Karpas-422 (cell line): Measurements from ENCODE around the gene SRPX. TPM values are rescaled to one million over a fixed set of nuclear protein-coding genes. Genes with fewer than 3 reads are reported as not detected.

ENCODE experiments used
- DNase-seq: peaks from one replicate; pipeline ENCODE4 v3.0.0-alpha.2; 2015
- H2AFZ ChIP-seq: fragments of 200-600 bp; sonication (generic); 2 replicates; pipeline ENCODE4 v1.6.1; 2014; ENCODE audit warnings: antibody characterized with exemption, low read length, mixed read lengths
- H3K27ac ChIP-seq: fragments of 200-600 bp; sonication (generic); 2 replicates; pipeline ENCODE4 v1.5.1; 2014; ENCODE audit warnings: mild to moderate bottlenecking, low read length, moderate library complexity
- H3K27me3 ChIP-seq: fragments of 200-600 bp; sonication (generic); 2 replicates; pipeline ENCODE4 v1.6.1; 2014; ENCODE audit warnings: low read length, mixed read lengths
- H3K36me3 ChIP-seq: fragments of 200-600 bp; sonication (generic); 2 replicates; pipeline ENCODE4 v1.6.1; 2014; ENCODE audit warnings: low read length, mixed read lengths; ENCODE audit not compliant: insufficient read depth
- H3K4me1 ChIP-seq: fragments of 200-600 bp; sonication (generic); 2 replicates; pipeline ENCODE4 v1.6.1; 2014; ENCODE audit warnings: mild to moderate bottlenecking, low read length, mixed read lengths
- H3K4me2 ChIP-seq: fragments of 200-600 bp; sonication (generic); 2 replicates; pipeline ENCODE4 v1.6.1; 2014; ENCODE audit warnings: low read length, low read depth, mild to moderate bottlenecking; ENCODE audit not compliant: poor library complexity, severe bottlenecking
- H3K4me3 ChIP-seq: fragments of 200-600 bp; sonication (generic); 2 replicates; pipeline ENCODE4 v1.5.1; 2014; ENCODE audit warnings: mild to moderate bottlenecking, antibody characterized with exemption, low read length, mixed read lengths
- H3K79me2 ChIP-seq: fragments of 200-600 bp; sonication (generic); 2 replicates; pipeline ENCODE4 v1.6.1; 2014; ENCODE audit warnings: mild to moderate bottlenecking, low read length, mixed read lengths
- H3K9ac ChIP-seq: fragments of 200-600 bp; sonication (generic); 2 replicates; pipeline ENCODE4 v1.6.0; 2014; ENCODE audit warnings: low read length
- H3K9me2 ChIP-seq: fragments of 200-600 bp; sonication (generic), shearing (Covaris generic); replicated peaks from 2 replicates; pipeline ENCODE4 v1.6.0; 2014; ENCODE audit warnings: mild to moderate bottlenecking, low read length, moderate library complexity; ENCODE audit not compliant: insufficient read depth
- H3K9me3 ChIP-seq: fragments of 300-700, 200-600 bp; sonication (generic); 2 replicates; pipeline ENCODE4 v1.6.1; 2014; ENCODE audit warnings: low read length, mixed read lengths
- H4K20me1 ChIP-seq: fragments of 200-600 bp; sonication (generic); 2 replicates; pipeline ENCODE4 v1.6.1; 2014; ENCODE audit warnings: mild to moderate bottlenecking, antibody characterized with exemption, low read length, low read depth; ENCODE audit not compliant: insufficient read depth
- total RNA-seq: library from RNA; depleted of rRNA; stranded (reverse); fragments of >200 nt; shearing (Covaris generic); gene quantifications from 2 replicates; pipeline ENCODE4 v1.2.3, GENCODE V29; 2014; ENCODE audit warnings: low replicate concordance

The SRPX gene
- total RNA-seq, 1 experiment from 2014 or later: not detected

DNA sequence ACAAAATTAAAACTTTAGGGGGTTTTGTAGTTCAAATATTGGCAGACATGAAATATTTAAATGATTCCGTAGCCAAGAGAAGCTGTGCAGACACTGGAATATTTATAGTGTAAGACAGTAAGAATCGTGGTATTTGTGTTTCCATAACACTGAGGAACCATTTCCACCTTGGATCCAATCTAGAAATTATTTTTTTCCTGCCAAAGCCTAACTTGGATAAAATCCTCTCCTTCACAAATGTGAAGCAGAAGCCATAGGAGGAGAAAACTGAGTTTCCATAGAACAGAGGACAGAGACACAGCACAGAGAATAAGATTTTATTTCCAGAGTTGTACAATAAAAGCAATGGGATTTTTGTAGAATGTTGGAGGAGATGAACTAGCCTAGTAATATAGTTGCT lies 19.9 kb upstream of the SRPX start:
- H3K9me2 ChIP-seq: no peaks in the 10 kb centered on the region
- H3K9ac ChIP-seq: no peak overlapping the region
- no peaks in the 10 kb centered on the region for H3K79me2 ChIP-seq
- no peaks in the 10 kb centered on the region for H3K27me3 ChIP-seq
- H3K36me3 ChIP-seq: no peaks in the 10 kb centered on the region
- no peaks in the 10 kb centered on the region for H4K20me1 ChIP-seq
- H3K9me3 ChIP-seq: no peaks in the 10 kb centered on the region
- no peak overlapping the region for H3K4me3 ChIP-seq
- no peak overlapping the region for H3K4me2 ChIP-seq
- no peak overlapping the region for H3K27ac ChIP-seq
- no peak overlapping the region for H2AFZ ChIP-seq
- no peaks in the 10 kb centered on the region for H3K4me1 ChIP-seq
- no peak for DNase-seq

DNA sequence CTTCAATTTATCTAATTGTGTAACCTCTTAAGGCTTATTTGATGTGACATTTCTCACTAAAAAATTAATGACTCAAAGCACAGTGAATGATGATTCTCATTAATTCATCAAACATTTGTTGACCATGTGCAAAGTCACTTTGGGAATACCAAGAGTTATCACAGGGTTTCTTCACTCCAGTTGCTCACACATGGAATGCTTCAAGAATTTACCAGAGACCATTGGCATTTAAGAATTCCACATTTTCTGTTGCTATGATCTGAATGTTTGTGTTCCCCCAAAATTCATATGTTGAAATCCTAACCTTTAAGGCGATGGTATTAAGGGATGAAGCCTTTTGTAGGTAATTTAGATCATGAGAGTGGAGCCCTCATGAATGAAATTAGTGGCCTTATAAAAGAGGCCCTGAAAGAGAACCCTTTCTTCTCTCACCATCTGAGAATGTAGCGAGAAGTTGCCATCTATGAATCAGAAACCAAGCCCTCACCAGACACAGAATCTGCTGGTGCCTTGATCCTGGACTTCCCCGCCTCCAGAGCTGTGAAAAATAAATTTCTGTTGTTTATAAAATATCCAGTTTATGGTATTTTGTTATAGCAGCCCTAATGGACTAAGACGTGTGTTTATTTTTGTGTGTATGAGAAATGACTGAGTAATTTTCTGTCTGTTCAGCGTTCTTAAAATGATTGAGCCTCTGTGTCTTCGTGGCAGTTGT lies 16.4 kb upstream of the SRPX start:
- no peak overlapping the region for H3K4me3 ChIP-seq
- DNase-seq: no peak
- no peak overlapping the region for H3K4me2 ChIP-seq

DNA sequence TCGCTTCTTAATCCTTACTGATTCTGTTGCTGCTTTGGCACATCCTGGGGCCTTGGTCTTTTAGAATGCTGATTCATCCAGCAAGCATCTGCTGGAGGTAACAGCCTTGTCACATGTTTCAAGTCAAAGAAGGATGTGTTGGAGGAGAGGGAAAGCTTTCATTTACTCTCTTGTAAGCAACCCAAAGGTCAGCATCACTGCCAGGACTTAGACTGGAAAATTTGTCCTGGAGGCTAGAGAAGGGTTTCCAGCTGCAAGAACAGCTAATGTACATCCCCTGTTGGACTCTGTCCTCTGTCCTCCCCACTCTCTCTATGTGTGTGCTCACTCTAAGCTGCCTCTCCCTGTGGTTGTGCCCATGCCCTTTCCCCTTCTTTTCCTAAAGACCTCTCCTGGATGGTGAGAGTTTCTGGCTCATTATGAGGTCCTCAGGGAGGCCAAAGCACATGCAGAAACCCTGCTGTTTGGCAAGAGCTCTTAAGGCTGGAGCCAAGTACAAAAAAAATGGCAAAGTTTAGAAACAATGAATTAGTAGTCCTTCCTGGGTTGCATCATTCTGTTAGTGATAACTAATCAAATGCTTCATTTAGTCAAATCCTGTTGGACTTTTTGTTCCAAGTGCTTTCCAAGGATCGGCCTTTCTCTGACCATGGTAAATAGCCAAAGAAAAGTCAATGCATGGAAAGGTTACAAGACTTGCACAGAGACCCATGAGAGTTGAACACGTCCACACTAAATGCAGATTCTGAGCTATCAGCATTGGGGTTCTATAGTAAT lies 13.4 kb upstream of the SRPX start:
- Histone ChIP-seq H3K79me2 (no peaks in the 10 kb centered on the region), H3K9ac (no peak overlapping the region), H3K27me3 (no peaks in the 10 kb centered on the region), H3K27ac (no peak overlapping the region), H3K9me2 (no peaks in the 10 kb centered on the region), H3K4me2 (no peak overlapping the region), H3K36me3 (no peaks in the 10 kb centered on the region), H3K9me3 (no peaks in the 10 kb centered on the region), H3K4me1 (no peaks in the 10 kb centered on the region), H2AFZ (no peak overlapping the region), H3K4me3 (no peak overlapping the region), H4K20me1 (no peaks in the 10 kb centered on the region)
- no peak for DNase-seq

More for the DNA sequence above, 16.4 kb upstream of the SRPX start:
- Histone ChIP-seq H2AFZ (no peak overlapping the region), H3K36me3 (no peaks in the 10 kb centered on the region), H3K27me3 (no peaks in the 10 kb centered on the region), H3K4me1 (no peaks in the 10 kb centered on the region), H3K9me2 (no peaks in the 10 kb centered on the region), H3K79me2 (no peaks in the 10 kb centered on the region), H3K9me3 (no peaks in the 10 kb centered on the region), H3K27ac (no peak overlapping the region), H3K9ac (no peak overlapping the region), H4K20me1 (no peaks in the 10 kb centered on the region)

DNA sequence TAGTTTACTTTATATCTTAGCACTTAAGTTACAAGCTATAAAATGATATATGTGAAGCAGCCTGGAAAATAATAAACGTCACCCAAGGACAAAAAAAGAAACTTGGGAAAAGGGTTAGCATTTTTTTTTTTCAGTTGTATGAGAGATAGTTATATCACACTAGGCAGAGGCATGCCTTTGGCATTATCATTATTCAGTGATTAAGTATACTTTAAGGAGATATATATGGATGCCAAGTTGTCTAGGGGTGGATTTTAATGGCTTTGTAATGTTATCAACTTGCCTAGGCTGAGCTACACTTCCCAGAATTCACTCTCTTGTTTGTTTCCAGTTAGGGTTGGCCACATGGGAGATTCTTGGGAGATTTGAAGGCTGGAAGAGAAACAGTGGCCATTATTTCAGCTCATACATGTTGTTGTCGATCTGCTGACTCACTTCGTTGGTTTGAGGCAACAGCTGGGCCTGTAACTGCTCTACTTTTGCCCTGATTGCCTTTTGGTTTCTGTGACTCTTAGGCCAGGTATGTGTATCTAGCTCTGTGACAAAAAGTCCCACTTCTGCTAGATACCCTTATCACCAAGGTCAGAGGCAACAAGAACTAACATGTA lies 11.5 kb upstream of the SRPX start:
- no peak overlapping the region for H3K4me2 ChIP-seq
- no peak overlapping the region for H3K4me3 ChIP-seq
- no peaks in the 10 kb centered on the region for H3K9me3 ChIP-seq
- no peak overlapping the region for H2AFZ ChIP-seq
- no peaks in the 10 kb centered on the region for H3K27me3 ChIP-seq
- no peaks in the 10 kb centered on the region for H3K36me3 ChIP-seq
- H3K79me2 ChIP-seq: no peaks in the 10 kb centered on the region
- no peak overlapping the region for H3K27ac ChIP-seq
- H4K20me1 ChIP-seq: no peaks in the 10 kb centered on the region
- no peaks in the 10 kb centered on the region for H3K9me2 ChIP-seq
- H3K9ac ChIP-seq: no peak overlapping the region
- no peak for DNase-seq
- H3K4me1 ChIP-seq: no peaks in the 10 kb centered on the region

DNA sequence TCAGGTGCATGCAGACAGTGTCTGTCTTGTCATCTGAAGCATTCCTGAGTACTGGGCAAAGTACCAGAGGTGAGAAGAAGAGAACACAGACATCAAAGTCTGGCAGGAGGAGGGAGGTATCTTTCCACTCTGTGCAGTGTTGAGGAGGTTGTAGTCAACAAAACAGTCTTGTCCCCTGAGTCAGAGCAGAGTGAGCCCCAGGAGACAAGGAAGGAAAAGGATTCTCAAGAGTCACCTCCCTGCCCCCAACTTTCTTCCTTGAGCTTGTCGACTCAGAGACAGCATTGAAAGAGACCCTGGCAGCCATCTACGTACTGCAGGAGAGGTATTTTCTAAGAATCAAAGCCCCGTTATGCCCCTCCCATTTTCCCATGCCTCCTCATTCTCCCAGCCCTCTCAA lies 4.4 kb upstream of the SRPX start:
- H3K9me2 ChIP-seq: no peaks in the 10 kb centered on the region
- H3K36me3 ChIP-seq: no peaks in the 10 kb centered on the region
- H3K9me3 ChIP-seq: no peaks in the 10 kb centered on the region
- no peaks in the 10 kb centered on the region for H3K27me3 ChIP-seq
- no peak overlapping the region for H3K9ac ChIP-seq
- H3K4me3 ChIP-seq: no peak overlapping the region
- H3K4me2 ChIP-seq: no peak overlapping the region
- H2AFZ ChIP-seq: no peak overlapping the region
- DNase-seq: no peak
- H3K4me1 ChIP-seq: no peaks in the 10 kb centered on the region
- H3K79me2 ChIP-seq: no peaks in the 10 kb centered on the region
- H4K20me1 ChIP-seq: no peaks in the 10 kb centered on the region
- H3K27ac ChIP-seq: no peak overlapping the region

DNA sequence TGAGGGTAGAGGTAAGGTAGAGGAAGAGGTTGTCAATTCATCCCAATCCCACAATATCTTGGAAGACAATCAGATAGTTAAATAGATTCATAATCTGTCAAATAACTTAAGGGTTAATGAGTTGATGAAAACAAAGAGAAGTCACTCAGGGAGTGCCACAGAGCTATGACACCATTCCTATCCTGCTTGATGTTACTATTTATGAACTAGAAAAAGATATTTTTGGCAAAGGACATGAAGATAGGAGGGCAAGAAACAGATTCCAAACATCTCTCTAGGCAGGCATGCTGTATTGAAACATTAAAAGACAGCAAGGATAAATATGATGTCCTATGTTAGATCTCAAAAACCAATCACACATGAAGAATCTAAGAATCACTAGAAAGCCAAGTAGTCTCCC lies 3.5 kb upstream of the SRPX start:
- no peak overlapping the region for H3K4me3 ChIP-seq
- DNase-seq: no peak

DNA sequence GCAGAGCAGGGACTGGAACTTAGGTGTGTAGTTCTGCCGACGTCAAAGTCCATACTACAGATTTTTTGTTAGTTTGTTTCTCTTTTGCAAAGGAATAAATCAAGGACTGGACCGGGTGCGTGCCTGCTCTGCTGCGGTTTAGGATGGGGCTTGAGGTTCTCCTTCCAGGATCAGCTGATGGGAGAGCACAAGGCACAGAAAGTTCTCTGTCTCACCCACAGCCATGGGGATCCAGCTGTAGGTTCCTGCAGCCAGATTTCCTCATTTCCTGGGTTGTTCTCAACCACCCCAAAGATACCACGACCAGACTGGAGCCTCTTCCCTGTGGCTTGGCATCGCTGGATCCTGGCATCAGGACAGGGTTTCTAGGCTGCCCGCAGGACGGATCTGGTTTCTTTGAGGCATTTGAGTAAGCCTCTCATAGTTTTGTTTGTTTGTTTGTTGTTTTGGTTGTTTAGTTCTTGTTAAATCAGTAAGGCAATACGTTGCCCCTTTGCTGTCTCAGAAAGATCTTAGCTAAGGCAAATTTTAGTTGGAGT lies 789 bp upstream of the SRPX start:
- Histone ChIP-seq H3K9me2 (no peaks in the 10 kb centered on the region), H3K36me3 (no peaks in the 10 kb centered on the region), H3K4me3 (no peak overlapping the region), H3K27me3 (no peaks in the 10 kb centered on the region), H3K27ac (no peak overlapping the region), H3K4me1 (no peaks in the 10 kb centered on the region; the same call in 1 of the 2 replicates), H2AFZ (no peak overlapping the region), H3K79me2 (no peaks in the 10 kb centered on the region), H3K9me3 (no peaks in the 10 kb centered on the region), H3K4me2 (no peak overlapping the region), H4K20me1 (no peaks in the 10 kb centered on the region), H3K9ac (no peak overlapping the region)
- no peak for DNase-seq

More for the DNA sequence above, 3.5 kb upstream of the SRPX start:
- H3K9me3 ChIP-seq: no peaks in the 10 kb centered on the region
- no peaks in the 10 kb centered on the region for H4K20me1 ChIP-seq
- no peak overlapping the region for H3K4me2 ChIP-seq
- H3K36me3 ChIP-seq: no peaks in the 10 kb centered on the region
- no peak overlapping the region for H3K9ac ChIP-seq
- no peaks in the 10 kb centered on the region for H3K4me1 ChIP-seq
- no peaks in the 10 kb centered on the region for H3K79me2 ChIP-seq
- no peak overlapping the region for H2AFZ ChIP-seq
- no peaks in the 10 kb centered on the region for H3K27me3 ChIP-seq
- H3K27ac ChIP-seq: no peak overlapping the region
- no peaks in the 10 kb centered on the region for H3K9me2 ChIP-seq

DNA sequence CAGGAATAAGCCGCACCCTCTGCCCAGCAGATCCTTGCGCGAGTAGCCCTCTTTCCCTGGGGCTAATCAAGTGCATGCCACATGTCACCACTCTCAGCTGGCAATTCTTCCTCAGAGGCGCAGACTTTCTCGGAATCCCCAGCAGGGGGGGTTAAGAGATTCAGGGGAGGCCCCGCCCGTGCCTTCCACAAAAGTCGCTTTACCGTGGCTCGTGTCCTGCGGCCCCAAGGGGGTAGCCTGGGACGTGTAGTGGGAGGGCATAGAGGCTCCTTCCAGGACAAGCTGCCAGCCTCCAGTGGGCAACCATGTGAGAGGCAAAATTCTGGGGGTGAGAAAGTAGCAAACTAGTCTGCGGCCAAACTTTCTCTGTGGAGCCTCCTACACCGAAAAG lies 652 bp downstream of the SRPX start:
- Histone ChIP-seq H3K9me2 (no peaks in the 10 kb centered on the region), H2AFZ (no peak overlapping the region), H3K4me3 (no peak overlapping the region), H4K20me1 (no peaks in the 10 kb centered on the region), H3K27ac (no peak overlapping the region), H3K36me3 (no peaks in the 10 kb centered on the region), H3K9me3 (no peaks in the 10 kb centered on the region), H3K27me3 (no peaks in the 10 kb centered on the region), H3K79me2 (no peaks in the 10 kb centered on the region), H3K4me2 (no peak overlapping the region), H3K4me1 (no peaks in the 10 kb centered on the region; the same call in 1 of the 2 replicates), H3K9ac (no peak overlapping the region)
- no peak for DNase-seq
